ENCODE results near the gene RGL3.
"Not testable (repeated sequence)": the region's sequence is repeated elsewhere in the genome, so short reads cannot be mapped to it uniquely, and the experiment has no call there.

RGL3 gene, protein sequence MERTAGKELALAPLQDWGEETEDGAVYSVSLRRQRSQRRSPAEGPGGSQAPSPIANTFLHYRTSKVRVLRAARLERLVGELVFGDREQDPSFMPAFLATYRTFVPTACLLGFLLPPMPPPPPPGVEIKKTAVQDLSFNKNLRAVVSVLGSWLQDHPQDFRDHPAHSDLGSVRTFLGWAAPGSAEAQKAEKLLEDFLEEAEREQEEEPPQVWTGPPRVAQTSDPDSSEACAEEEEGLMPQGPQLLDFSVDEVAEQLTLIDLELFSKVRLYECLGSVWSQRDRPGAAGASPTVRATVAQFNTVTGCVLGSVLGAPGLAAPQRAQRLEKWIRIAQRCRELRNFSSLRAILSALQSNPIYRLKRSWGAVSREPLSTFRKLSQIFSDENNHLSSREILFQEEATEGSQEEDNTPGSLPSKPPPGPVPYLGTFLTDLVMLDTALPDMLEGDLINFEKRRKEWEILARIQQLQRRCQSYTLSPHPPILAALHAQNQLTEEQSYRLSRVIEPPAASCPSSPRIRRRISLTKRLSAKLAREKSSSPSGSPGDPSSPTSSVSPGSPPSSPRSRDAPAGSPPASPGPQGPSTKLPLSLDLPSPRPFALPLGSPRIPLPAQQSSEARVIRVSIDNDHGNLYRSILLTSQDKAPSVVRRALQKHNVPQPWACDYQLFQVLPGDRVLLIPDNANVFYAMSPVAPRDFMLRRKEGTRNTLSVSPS

DNA sequence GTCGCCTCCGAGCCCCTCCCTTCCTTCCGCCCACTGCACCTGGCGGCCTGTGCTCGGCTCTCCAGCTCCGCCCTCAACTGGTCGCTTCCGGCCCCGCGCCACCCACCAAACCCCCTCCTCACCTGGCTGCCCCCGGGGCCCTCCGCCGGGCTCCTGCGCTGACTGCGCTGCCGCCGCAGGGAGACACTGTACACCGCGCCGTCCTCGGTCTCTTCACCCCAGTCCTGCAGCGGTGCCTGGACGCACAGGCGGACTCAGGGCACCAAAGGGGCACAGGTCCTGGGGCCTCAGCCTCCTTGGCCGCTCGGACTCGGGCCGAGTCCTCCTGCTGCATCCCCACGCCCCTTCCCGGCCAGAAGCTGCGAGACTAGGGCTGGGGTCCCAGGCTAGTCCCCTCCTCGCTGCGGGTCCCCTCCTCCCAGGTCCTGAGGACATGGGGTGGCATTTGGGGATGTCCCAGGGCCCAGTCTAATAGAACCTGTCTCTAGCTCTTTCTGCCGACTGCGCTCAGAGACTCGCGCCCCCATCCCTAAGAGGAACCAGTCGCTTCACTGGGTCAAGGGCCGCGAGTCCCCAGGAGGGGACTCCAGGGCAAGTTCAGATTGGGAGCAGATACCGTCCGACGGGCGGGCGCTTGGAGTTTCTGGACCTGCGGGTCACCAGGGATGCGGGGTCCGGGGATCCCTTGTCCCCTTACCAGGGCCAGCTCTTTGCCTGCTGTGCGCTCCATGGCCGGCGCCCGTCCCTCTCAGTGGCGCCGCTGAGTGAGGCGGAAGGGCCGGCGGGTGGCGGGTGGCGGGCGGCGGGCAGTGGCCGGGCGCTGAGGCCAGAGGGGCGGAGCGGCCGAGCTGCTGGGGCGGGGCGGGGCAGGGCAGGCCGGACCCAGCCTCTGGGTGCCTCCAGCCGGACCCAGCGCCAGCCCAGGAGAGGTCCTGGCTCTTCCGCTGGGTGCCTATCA is at the start of gene RGL3:
TSS of gene RGL3 (minus strand) at position 766 of the 958 bp plus-strand sequence. CDS start at position 730, 36 bp downstream.
- no peak for DNase-seq

DNA sequence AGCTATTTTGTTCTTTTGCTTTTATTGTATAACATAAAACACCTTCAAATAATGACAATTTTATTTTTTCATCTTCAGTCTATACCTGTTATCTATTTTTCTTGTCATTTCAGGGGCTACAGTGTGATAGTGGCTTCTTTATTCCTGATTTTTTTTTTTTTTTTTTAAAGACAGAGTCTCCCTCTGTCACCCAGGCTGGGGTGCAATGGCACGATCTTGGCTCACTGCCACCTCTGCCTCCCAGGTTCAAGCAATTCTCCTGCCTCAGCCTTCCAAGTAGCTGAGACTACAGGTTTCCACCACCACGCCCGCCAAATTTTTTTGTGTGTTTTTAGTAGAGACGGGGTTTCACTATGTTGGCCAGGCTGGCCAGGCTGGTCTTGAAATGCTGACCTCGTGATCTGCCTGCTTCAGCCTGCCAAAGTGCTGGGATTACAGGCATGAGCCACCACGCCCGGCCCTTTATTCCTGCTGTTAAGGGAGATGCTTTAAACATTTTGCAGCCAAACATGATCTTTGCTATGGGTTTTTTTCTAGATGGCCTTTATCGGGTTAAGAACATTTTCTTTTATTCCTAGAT is 49.2 kb upstream of the RGL3 start:
- not testable (repeated sequence) for DNase-seq

DNA sequence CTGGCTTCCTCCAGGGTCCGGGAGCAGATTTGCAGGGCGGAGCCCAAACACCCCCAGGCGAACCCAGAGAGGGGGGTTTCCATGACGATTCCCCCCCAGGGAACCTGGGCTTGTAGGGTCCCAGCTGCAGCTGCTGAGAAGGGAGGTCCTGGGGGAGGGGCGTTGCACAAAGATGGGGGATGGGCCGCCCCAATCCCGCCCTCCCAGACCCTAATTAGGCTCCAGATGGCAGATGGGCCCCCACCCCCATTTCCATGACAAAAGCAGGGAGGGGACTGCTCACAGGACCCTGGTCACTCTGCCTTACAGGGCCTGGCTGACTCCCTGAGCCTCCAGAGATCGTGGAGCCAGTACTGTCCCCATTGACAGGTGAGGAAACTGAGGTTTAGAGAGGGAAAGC is 46.5 kb upstream of the RGL3 start:
- DNase-seq: no peak

DNA sequence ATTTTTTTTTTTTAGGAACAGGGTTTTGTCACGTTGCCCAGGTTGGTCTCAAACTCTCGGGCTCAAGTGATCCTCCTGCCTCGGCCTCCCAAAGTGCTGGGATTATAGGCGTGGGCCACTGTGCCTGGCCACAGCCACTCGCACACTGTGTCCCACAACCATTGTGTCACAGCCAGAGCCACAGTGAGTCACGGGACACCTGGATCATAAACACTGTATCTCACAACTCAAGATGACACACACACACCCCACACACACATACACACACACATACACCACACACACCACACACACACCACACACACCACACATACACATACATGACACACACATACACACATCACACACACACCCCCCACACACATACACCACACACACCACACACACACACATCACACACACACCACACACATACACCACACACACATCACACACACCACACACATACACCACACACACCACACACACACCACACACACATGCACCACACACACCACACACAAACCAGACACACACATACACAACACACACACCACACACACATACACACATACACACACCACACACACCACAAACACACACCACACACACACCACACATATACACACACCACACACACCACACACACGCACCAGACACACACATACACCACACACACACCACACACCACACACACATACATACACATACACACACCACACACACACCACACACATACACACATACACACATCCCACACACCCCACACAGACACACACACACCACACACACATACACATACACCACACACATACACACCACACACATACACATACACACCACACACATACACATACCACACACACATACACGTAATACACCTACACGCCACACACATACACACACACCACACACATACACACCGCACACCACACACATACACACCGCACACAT is 45.5 kb upstream of the RGL3 start:
- no peak for DNase-seq

DNA sequence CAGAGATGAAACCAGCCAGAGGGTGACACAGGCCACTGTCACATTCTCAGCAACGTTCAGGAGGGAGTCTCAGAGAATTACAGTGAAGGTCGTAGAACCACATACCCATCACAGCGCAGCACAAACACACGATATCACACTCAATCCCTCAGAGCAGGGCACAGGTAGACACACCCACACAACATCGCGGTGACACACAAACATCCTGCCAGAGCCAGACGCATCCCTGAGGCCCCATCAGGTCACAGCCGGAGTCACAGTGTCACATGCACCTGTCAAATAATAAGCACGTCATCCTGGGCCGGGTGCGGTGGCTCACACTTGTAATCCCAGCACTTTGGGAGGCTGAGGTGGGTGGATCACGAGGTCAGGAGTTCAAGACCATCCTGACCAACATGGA is 44.3 kb upstream of the RGL3 start:
- DNase-seq: no peak

DNA sequence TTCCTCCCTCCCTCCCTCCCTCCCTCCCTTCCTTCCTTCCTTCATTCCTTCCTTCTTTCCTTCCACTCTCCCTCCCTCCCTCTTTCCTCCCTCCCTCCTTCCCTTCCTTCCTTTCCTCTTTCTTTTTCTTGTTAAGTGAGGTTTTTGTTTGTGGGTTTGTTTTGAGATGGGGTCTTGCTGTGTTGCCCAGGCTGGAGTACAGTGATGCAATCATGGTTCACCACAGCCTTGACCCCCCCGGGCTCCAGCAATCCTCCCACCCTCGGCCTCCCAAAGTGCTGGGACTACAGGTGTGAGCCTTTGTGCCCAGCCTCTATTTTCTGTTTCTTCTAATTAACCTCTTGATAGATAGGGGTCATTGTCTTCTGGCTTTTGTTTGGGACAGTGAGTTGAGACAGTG is 42.3 kb upstream of the RGL3 start:
- no peak for DNase-seq

DNA sequence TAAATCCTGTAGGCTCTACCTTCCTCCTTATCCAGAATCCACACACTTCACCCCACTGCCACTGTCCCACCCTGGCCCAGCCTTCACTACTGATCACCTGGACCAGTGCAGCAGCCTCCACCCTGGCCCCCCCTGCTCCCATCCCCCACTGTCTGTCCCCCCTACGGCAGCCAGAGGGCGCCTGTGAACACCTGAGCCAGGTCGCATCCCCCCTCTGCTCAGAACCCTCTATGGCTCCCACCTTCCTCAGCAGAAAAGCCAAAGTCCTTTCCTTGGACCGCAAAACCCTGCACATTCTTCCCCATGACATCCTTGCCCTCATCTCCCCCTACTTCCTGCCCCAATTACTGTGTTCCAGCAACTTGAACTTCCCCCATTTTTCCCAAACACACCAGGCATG is 41.1 kb upstream of the RGL3 start:
- no peak for DNase-seq

DNA sequence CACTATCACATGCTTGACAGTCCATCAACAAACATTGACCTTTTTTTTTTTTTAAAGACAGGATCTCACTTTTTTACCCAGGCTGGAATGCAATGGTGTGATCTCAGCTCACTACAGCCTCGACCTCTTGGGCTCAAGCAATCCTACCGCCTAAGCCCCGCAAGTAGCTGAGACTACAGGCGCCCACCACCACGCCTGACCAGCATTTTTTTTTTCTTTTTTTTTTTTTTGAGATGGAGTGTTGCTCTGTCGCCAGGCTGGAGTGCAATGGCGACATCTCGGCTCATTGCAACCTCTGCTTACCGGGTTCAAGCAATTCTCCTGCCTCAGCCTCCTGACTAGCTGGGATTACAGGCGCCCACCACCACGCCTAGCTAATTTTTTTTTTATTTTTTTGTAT is 39.8 kb upstream of the RGL3 start:
- not testable (repeated sequence) for DNase-seq

DNA sequence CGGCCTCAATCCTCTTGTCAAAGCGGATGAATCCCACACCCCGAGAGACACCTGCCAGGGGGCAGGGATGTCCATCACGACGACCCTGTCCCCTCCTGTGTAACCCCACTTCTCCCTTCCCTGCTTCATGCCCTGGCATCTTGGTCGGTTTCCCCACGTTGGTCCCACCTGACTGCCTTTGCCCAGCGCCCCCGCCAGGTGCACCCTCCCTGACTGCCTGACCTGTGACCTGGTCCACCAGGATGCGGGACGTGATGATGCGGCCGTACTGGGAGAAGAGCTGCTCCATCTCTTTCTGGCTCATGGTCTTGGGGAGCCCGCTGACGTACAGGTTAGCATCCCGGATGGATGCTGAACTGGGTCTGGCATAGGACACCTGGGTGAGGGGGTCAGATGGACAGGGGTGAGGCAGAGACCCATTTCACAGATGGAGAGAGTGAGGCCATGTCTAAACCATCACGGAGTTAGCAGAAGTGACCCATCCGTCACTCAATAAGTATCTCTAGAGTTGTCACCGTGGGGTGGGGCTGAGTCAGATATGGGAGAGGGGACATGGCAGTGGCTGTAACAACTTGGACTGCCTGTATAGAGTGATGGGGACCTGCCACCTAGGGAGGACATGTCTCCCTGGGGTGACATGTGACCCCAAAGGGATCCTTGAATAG is 39.3 kb upstream of the RGL3 start:
- DNase-seq: no peak

DNA sequence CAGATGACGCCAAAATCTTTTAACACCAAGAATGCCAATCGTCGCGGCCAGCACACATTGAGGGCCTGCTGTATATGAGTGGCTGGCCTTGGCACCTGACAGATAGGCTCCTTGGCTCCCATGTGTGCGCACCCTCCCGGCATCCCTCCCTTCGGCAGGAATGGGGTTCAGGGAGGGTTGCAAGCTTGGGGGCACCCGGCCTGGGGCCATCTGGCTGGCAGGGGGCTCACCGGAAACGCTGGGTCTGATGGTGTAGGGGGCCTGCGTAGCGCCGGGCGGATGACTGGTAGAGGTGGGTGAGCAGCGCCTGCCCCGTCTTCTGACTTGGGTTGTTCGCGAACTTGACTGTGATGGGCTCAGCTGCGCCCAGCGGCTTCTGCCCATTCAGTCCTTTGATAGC is 38.7 kb upstream of the RGL3 start:
- no peak for DNase-seq

DNA sequence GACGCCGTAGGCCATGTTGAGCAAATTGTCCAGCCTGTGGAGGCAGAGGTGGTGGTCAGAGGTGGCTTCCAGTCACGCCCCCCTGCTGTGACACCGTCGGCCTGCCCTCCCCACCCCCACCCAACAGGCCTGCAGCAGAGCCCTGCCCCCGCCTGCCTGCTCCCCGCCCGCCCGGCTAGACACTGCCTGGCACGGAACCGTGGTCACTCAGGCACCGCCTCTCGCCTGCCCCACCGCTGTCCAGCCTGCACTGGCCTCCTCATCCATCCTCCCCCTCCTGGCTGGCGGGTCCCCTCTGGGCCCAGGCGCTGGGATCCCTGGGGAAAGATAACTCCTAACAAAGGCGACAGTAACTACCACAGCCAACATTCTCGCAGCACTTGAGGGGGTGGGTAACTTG is 38.0 kb upstream of the RGL3 start:
- no peak for DNase-seq

DNA sequence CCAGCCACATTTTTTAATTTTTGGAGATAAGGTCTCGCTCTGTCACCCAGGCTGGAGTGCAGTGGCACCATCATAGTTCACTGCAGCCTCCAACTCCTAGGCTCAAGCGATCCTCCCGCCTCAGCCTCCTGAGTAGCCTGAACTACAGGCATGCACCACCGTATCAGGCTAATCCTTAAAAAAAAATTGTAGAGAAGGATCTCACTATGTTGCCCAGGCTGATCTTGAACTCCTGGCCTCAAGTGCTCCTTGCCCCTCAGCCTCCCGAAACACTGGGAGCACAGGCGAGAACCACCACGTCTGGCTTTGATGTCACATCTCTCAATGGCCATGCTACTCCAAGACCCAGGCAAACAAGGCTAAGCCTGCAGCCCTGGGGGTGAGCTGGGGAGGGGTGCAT is 37.5 kb upstream of the RGL3 start:
- DNase-seq: no peak

DNA sequence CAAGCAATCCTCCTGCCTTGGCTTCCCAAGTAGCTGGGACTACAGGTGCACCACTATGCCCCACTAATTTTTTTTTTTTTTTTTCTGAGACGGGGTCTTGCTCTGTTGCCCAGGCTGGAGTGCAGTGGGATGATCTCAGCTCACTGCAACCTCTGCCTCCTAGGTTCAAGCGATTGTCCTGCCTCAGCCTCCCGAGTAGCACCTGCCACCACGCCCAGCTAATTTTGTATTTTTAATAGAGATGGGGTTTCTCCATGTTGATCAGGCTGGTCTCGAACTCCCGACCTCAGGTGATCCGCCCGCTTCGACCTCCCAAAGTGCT is 36.1 kb upstream of the RGL3 start:
- not testable (repeated sequence) for DNase-seq

DNA sequence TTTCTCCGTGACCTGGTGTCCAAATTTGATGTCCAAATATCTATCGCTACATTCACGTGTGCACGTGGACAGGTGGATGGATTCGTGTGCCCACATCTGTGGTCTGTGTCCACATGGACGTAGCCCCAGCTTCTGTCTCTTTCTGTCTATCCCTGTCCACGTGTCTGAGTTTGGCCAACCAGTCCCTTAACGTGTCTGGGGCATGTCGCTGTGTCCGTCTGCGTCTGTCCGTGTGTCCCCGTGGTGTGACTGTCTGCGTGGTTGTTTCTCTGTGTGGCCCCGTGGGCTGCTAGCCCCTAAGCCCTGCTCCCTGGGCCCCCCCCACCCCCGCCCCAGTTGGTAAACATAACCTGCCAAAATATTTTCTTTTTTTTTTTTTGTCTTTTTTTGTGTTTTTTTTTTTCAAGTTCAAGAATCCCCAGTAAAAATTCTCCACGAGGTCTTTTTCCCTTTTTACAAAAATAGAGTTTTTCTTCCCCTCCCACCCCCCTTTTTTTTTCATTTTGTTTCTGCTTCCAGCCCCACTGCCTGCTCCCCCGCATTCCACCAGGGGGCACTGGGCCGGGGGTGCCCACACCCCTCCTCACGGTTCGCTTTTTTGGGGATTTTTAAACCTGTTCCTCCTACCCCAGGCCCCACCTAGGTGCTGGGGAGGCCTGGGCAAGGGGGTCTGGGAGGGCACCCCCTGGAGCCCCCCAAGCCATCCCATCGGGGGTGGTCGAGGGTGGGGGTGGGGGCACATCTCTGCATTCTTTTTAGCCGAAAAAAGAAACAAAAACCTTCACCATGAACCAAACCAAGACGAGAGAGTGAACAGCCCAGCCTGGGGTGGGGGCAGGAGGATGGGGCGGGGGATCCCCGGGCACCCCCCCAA is 34.6 kb upstream of the RGL3 start:
- no peak for DNase-seq

DNA sequence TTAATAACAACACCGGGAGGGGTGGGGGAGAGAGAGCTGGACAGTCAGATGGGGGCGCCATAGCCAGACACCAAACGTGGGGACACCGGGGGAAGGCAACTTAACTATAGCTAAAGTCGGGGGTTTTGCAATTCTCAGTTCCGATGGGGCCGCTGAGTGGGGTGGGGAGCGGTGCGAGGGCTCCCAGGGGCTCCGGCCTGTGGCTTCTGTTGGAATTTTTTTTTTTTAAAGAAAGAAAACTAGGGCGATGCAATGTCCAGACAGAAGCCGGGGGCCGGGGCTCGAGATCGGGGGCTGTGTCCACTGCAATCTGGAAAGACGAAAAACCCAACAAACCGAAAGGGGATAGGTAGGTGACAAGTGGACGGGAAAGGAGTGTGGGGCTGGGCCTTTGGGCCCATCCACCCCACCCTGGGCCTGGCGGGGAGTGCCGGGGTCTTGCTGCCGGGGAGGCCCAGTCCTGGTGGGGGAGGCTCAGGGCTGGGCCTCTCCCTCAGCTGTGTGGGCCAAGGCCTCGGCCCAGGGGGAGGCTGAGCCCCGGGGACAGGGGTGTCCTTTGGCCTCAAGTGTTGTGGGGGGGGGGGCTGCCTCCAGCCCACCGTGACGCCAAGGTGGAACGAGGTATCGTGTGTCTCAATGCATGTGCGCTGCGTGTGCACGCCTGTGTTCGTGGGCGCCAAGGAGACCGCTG is 33.7 kb upstream of the RGL3 start:
- no peak for DNase-seq

DNA sequence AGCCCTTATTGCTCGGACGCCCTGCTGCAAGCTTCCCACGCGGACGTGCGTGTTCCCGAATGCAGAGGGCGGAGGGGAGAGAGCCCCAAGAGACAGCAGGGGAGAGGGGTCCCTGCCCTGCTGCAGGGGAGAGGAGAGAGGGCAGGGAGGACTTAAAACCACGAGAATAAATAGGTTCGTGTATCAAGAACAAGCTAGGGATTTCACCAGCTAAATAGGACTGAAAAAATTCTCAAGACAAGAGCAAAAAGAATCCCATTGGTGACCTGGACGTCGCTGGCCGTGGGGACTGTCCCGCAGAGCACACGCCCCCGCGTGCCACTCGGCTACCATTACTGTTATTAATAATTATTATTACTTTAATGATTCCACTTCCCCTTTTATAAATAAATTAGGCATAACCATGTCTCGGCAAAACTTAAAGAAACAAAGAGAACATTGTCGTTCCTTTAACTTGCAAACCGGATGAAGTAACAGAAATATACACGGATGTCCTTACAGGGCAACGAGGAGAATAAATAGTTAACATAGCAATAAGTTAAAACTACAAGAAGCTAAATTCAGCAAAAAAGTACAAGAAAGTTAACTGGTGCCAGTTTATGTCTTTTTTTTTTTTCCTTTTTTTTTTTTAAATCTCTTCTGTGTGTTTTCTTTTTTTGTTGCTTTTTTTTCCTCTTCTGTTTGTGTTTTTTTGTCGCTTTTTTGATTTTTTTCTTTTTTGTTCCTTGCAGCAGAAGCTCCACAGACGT is 32.9 kb upstream of the RGL3 start:
- DNase-seq: no peak

DNA sequence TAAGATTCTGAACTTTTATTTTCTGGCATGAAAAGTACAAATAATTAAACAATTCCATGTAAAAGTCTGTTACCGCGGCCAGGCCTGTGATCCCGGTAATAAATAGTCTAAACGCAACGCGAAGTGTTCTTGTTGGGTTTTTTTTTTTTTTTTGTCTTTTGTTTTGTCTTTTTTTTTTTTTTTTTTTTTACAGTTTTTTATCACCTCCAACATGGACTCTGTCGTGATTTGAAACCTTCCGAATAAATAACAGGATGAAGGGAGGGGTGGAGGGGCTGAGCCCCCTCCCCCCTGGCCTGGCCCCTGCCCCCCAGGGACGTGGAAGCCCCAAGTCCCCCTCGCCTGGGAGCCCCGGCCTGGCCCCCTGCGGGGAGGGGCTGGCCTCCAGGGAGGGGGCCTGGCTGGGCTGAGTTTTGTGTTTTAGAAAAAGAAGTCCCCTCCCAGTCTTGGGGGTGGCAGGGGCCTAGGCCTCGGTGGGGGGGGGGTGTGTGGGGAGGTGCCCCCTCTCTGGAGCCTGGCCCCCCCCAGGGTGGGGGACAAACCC is 32.3 kb upstream of the RGL3 start:
- no peak for DNase-seq

DNA sequence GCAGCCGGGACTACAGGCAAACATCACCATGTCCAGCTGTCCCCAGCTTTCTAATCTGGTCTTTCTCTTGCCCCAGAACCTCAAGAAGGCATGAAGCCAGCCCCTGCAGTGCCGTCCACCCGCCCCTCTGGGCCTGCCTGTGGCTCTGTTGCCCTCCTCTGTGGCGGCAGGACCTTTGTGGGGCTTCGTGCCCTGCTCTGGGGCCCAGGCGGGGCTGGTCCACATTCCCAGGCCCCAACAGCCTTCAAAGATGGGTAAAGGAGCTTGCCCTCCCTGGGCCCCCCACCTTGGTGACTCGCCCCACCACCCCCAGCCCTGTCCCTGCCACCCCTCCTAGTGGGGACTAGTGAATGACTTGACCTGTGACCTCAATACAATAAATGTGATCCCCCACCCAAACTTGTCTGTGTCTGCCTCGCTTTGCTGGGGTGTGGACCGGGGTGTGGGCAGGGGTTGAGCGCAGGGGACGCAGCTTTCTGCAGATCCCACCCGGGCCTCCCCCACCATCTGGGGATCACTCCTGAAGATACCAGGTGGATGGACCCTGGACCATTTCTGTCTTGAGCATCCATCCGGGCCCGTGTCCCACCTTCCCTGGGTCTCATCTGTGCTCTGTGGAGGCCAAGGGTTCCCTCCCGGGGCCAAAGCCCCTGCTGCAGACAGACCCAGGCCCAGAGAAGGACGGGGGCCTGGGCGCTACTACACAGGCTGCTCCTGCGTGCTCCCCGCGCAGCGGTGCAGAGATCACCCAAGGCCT is 31.6 kb upstream of the RGL3 start:
- no peak for DNase-seq
